HG03175 (cell line): Measurements from ENCODE around the gene ZNF385A.
"Not testable (repeated sequence)": the region's sequence is repeated elsewhere in the genome, so short reads cannot be mapped to it uniquely, and the experiment has no call there.

Source experiments
- ATAC-seq: cut with Tn5 transposase; IDR thresholded peaks from one replicate; pipeline ENCODE4 v1.9.1; 2021; ENCODE audit warnings: mild to moderate bottlenecking, moderate library complexity; ENCODE audit not compliant: unreplicated experiment

The ZNF385A gene

GRCh38 chr12:54333420-54334034 is 51.0 kb downstream of the ZNF385A start:
- no peak for ATAC-seq

DNA sequence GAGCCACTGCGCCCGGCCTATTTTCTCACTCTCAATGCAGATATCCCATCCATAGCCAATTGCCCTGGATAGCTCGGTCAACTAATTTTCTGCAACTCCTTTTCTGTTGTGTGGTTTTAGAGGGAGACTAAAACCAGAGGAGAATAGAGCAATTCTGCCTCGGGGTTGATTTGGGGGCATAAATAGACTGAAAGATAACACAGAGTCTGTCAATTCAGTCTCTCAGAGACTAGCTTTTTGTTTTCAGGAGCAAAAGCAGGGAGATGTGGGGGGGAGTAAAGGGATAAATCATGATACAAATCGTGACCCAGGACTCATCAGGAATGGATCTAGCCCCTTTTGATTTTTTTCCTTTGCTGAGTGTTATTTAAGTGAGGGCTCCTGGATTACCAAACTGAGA is 53.1 kb downstream of the ZNF385A start:
- no peak for ATAC-seq

GRCh38 chr12:54330442-54330841 is 54.1 kb downstream of the ZNF385A start:
- no peak for ATAC-seq

- no peak for ATAC-seq
Observed at GRCh38 chr12:54329759-54330158, 54.8 kb downstream of the ZNF385A start.

DNA sequence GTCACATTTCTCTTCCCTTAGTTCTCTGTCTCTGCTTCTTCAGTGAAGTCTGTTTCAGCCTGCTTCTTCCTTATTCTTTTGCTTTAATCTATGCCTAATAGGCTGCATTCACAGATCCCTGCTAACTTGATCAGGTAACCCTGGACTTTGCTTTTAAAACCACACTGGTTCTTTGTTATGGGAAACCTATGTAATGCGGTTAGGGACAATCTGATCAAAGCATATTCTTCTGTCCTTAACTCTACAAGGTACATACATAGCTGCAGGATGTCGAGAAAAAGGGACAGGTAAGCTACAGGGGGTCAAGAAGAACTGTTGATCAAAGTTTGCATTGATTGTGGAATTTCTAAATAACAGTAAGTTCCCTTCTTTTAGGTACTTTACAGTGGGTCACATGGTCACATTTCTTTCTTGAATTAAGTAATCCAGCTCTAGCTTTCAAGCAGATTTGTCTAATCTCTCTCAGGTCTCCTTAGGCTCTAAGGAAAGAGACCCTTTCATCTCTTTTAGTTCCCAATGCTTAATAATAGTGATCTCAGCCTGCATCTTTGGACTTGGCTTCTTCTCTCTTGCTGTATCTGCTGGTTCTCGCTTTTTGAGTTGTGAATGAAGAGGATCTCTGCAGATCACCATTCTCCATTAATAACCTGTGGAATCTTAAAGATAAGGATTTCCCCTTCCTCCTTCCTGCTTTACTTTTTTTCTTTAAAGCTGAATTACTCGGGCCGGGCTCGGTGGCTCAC is 55.8 kb downstream of the ZNF385A start:
- no peak for ATAC-seq

DNA sequence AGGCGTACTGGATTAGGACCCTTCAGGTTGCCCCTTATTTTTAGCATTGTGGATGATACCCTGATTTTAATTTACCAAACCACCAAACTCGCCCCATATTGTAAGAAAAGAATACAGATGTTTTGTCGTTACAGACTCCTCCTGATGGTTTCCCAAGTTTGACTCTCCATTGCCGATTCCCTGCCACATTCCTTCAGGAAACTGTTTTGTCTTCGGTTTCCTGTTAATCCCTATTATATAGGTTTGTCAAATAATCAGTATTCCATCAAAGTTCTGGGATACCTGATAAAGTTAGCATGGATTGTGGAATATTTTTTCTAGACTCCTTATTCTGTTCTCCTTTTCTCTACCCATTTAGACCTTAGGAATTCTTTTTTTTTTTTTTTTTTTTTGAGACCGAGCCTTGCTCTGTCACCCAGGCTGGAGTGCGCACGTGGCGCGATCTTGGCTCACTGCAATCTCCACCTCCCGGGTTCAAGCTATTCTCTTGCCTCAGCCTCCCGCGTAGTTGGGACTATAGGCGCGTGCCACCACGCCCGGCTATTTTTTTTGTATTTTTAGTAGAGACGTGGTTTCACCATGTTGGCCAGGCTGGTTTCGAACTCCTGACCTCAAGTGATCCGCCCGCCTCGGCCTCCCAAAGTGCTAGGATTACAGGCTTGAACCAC is 59.0 kb downstream of the ZNF385A start:
- not testable (repeated sequence) for ATAC-seq

DNA sequence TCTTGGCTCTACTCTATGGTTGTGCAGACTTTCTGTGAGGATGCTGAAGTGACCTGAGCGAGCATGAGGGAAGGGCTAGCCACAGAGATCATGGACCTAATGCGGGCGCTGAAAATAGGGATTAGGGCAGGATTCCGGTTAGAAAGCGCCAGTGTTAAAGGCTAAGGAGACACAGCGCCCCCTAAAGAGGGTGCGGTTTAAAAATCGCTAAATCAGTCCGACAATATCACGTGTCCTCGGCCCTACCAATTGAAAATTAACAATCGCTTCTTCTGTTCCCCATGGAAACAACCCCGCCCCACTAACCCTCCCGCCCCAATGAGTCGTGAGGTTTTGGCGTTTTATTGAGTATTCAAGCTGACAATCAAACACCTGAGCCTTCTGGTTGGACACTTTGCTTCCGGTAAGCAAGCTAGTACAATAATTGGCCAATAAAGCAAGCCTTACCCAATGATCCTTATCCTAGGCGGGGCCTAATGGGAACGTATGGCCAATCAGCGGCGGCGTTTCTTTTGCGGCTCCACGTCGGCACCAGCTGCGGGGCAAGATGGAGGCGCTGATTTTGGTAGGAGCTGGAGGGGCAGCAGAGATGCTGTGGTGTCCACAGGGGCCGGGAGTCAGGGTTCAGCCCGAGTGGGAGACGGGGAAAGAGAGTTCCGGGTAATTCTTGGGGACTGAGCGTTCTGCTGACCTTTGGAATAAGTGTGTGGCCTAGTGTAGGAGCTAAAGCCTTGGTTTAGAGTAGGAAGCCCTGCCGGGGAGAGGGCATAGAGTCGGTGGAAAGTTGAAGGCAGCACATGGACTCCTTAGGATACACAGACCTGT is 59.7 kb downstream of the ZNF385A start, which contains the start of gene COPZ1:
Gene COPZ1, plus strand, starts transcription at position 515 of the 825 bp plus-strand sequence. Its CDS starts 33 bp downstream, at position 548.
- ATAC-seq: peak; percentile 98

DNA sequence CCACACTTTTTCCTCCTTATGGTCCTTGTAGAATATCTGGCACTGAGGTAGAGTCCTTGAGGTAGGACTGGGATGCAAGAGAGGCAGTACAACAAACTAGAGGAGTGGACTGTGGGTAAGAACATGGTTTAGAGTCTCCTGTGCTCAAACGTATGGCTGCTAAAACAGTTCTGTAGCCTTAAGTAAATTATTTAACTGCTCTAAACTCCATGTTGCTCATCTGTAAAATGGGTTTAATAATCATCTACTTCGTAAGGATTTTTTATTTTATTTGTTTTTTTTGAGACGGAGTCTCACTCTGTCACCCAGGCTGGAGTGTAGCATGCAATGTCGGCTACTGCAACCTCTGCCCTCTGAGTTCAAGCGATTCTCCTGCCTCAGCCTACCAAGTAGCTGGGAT is 63.2 kb downstream of the ZNF385A start:
- no peak for ATAC-seq
